IPS-18a (cell line): ENCODE measurements around the gene GRIP1.
A peak's percentile ranks its signal among the peaks of the same experiment; 100 is the strongest.
"Not testable (repeated sequence)": the region's sequence is repeated elsewhere in the genome, so short reads cannot be mapped to it uniquely, and the experiment has no call there.

Experiments used
- H3K27ac ChIP-seq: one replicate; pipeline ENCODE4 v1.5.1; 2013; ENCODE audit warnings: low read length
- H3K27me3 ChIP-seq: one replicate; pipeline ENCODE4 v1.6.1; 2013; ENCODE audit warnings: mild to moderate bottlenecking, low read length; ENCODE audit not compliant: control insufficient read depth, insufficient read depth
- H3K36me3 ChIP-seq: one replicate; pipeline ENCODE4 v1.6.1; 2013; ENCODE audit warnings: low read depth, low read length; ENCODE audit not compliant: control insufficient read depth
- H3K4me1 ChIP-seq: one replicate; pipeline ENCODE4 v1.6.1; 2013; ENCODE audit warnings: low read depth, low read length; ENCODE audit not compliant: control insufficient read depth
- H3K4me3 ChIP-seq: one replicate; pipeline ENCODE4 v1.5.1; 2013; ENCODE audit warnings: low read length
- H3K9ac ChIP-seq: one replicate; pipeline ENCODE4 v1.6.1; 2013; ENCODE audit warnings: mild to moderate bottlenecking, low read length, moderate library complexity
- H3K9me3 ChIP-seq: one replicate; pipeline ENCODE4 v1.6.1; 2013; ENCODE audit warnings: low read depth, low read length; ENCODE audit not compliant: control insufficient read depth

Gene GRIP1

GRCh38 chr12:66331016-66331415, 347.9 kb downstream of the GRIP1 start:
- Histone ChIP-seq H3K9ac (no peak overlapping the region), H3K4me1 (no peaks in the 10 kb centered on the region), H3K27me3 (no peaks in the 10 kb centered on the region), H3K4me3 (no peak overlapping the region), H3K27ac (no peak overlapping the region), H3K9me3 (no peaks in the 10 kb centered on the region), H3K36me3 (no peaks in the 10 kb centered on the region)

GRCh38 chr12:66329941-66330340, 348.9 kb downstream of the GRIP1 start:
- Histone ChIP-seq H3K9ac (no peak overlapping the region), H3K4me1 (no peaks in the 10 kb centered on the region), H3K36me3 (peaks cover 3% of the 10 kb centered on the region), H3K9me3 (no peaks in the 10 kb centered on the region), H3K27ac (no peak overlapping the region), H3K4me3 (no peak overlapping the region), H3K27me3 (no peaks in the 10 kb centered on the region)

GRCh38 chr12:66323017-66323416, 355.9 kb downstream of the GRIP1 start:
- Histone ChIP-seq H3K4me3 (no peak overlapping the region), H3K27me3 (no peaks in the 10 kb centered on the region), H3K36me3 (peaks cover 12% of the 10 kb centered on the region), H3K27ac (no peak overlapping the region), H3K4me1 (no peaks in the 10 kb centered on the region), H3K9ac (no peak overlapping the region), H3K9me3 (no peaks in the 10 kb centered on the region)

GRCh38 chr12:66321435-66321834, 357.4 kb downstream of the GRIP1 start:
- Histone ChIP-seq H3K9me3 (no peaks in the 10 kb centered on the region), H3K27ac (no peak overlapping the region), H3K4me1 (no peaks in the 10 kb centered on the region), H3K36me3 (peaks cover 12% of the 10 kb centered on the region), H3K27me3 (no peaks in the 10 kb centered on the region), H3K4me3 (no peak overlapping the region), H3K9ac (no peak overlapping the region)

- peaks cover 14% of the 10 kb centered on the region for H3K36me3 ChIP-seq
- H3K27me3 ChIP-seq: no peaks in the 10 kb centered on the region
- H3K9ac ChIP-seq: no peak overlapping the region
- H3K9me3 ChIP-seq: no peaks in the 10 kb centered on the region
- H3K4me3 ChIP-seq: no peak overlapping the region
- H3K27ac ChIP-seq: no peak overlapping the region
- no peaks in the 10 kb centered on the region for H3K4me1 ChIP-seq
Measured at GRCh38 chr12:66320996-66321395, 357.9 kb downstream of the GRIP1 start.

GRCh38 chr12:66319266-66319954, 359.5 kb downstream of the GRIP1 start:
- H3K4me1 ChIP-seq: no peaks in the 10 kb centered on the region
- no peaks in the 10 kb centered on the region for H3K9me3 ChIP-seq
- H3K9ac ChIP-seq: no peak overlapping the region
- H3K4me3 ChIP-seq: no peak overlapping the region
- H3K27ac ChIP-seq: no peak overlapping the region
- no peaks in the 10 kb centered on the region for H3K27me3 ChIP-seq
- H3K36me3 ChIP-seq: peaks cover 11% of the 10 kb centered on the region

- Histone ChIP-seq H3K4me1 (no peaks in the 10 kb centered on the region), H3K4me3 (no peak overlapping the region), H3K27me3 (no peaks in the 10 kb centered on the region), H3K36me3 (peaks cover 8% of the 10 kb centered on the region), H3K9me3 (no peaks in the 10 kb centered on the region), H3K9ac (no peak overlapping the region), H3K27ac (no peak overlapping the region)
Measured at GRCh38 chr12:66314278-66314677, 364.6 kb downstream of the GRIP1 start.

- Histone ChIP-seq H3K4me1 (no peaks in the 10 kb centered on the region), H3K36me3 (peaks cover 5% of the 10 kb centered on the region), H3K4me3 (no peak overlapping the region), H3K9ac (no peak overlapping the region), H3K9me3 (no peaks in the 10 kb centered on the region), H3K27ac (no peak overlapping the region), H3K27me3 (no peaks in the 10 kb centered on the region)
Measured at GRCh38 chr12:66312189-66312588, 366.7 kb downstream of the GRIP1 start.

GRCh38 chr12:66309606-66310005, 369.3 kb downstream of the GRIP1 start:
- Histone ChIP-seq H3K9me3 (no peaks in the 10 kb centered on the region), H3K27ac (no peak overlapping the region), H3K4me1 (no peaks in the 10 kb centered on the region), H3K9ac (no peak overlapping the region), H3K36me3 (peaks cover 2% of the 10 kb centered on the region), H3K27me3 (no peaks in the 10 kb centered on the region), H3K4me3 (no peak overlapping the region)

- Histone ChIP-seq H3K9me3 (no peaks in the 10 kb centered on the region), H3K9ac (no peak overlapping the region), H3K27me3 (peaks cover 10% of the 10 kb centered on the region), H3K36me3 (peaks cover 2% of the 10 kb centered on the region), H3K27ac (no peak overlapping the region), H3K4me1 (no peaks in the 10 kb centered on the region), H3K4me3 (no peak overlapping the region)
Measured at GRCh38 chr12:66304296-66304900, 374.5 kb downstream of the GRIP1 start.

- peaks cover 10% of the 10 kb centered on the region for H3K27me3 ChIP-seq
- H3K4me3 ChIP-seq: peak overlapping the region; percentile 98
- H3K9ac ChIP-seq: peak overlapping the region; percentile 90
- H3K4me1 ChIP-seq, H3K36me3 ChIP-seq, H3K9me3 ChIP-seq, H3K27ac ChIP-seq: not testable (repeated sequence)
Measured at GRCh38 chr12:66303316-66303804, 375.5 kb downstream of the GRIP1 start.

GRCh38 chr12:66302827-66303169, 376.1 kb downstream of the GRIP1 start:
- no peaks in the 10 kb centered on the region for H3K4me1 ChIP-seq
- no peaks in the 10 kb centered on the region for H3K9me3 ChIP-seq
- peak overlapping the region; percentile 98 for H3K4me3 ChIP-seq
- peak overlapping the region; percentile 90 for H3K9ac ChIP-seq
- peak overlapping the region; percentile 90 for H3K27ac ChIP-seq
- peaks cover 2% of the 10 kb centered on the region for H3K36me3 ChIP-seq
- H3K27me3 ChIP-seq: peaks cover 10% of the 10 kb centered on the region
